ENCODE data around the gene SLITRK1.

DNA sequence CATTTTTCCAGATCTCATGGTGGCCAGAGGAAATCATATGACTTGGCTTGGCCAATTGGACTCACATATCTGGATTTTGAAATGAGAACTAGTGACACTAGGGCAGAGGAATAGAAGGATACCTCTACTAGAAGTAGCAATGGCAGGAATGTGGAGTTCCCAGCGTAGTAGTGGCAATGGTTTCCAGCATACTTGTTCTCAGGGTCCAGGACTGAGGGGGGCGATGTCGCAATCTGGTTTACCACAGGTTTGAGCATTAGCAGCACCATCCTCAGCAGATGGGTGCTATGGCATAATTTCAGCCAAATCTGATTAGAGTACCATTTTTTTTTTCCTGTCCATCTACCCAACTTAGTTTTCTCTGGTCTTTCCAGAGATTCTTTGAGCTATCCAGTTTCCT is 8.1 kb upstream of the SLITRK1 start:
- TF ChIP-seq POLR2AphosphoS5 (IDR thresholded peaks at IDR 0.05; ENCODE audit: control insufficient read depth, insufficient read depth, low read depth, low read length) (no peak), MAFF (IDR thresholded peaks at IDR 0.05; ENCODE audit: low read length) (no peak), SP1 (CRISPR knock-in tag; IDR thresholded peaks at IDR 0.05) (no peak), OTX1 (CRISPR knock-in tag; IDR thresholded peaks at IDR 0.05) (no peak), U2AF2 (optimal IDR thresholded peaks at IDR 0.05; ENCODE audit: low read depth, low read length) (no peak), POLR2AphosphoS2 (IDR thresholded peaks at IDR 0.05; ENCODE audit: low read length) (no peak), SMC3 (conservative IDR thresholded peaks at IDR 0.05; ENCODE audit: insufficient read depth, low read depth, low read length) (no peak), EZH2 (IDR thresholded peaks at IDR 0.05; ENCODE audit: borderline replicate concordance, low read depth, low read length) (no peak)
- TF ChIP-seq, protein P1, sequence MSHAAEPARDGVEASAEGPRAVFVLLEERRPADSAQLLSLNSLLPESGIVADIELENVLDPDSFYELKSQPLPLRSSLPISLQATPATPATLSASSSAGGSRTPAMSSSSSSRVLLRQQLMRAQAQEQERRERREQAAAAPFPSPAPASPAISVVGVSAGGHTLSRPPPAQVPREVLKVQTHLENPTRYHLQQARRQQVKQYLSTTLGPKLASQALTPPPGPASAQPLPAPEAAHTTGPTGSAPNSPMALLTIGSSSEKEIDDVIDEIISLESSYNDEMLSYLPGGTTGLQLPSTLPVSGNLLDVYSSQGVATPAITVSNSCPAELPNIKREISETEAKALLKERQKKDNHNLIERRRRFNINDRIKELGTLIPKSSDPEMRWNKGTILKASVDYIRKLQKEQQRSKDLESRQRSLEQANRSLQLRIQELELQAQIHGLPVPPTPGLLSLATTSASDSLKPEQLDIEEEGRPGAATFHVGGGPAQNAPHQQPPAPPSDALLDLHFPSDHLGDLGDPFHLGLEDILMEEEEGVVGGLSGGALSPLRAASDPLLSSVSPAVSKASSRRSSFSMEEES (CRISPR knock-in tag; IDR thresholded peaks at IDR 0.05), result no peak
